Liver (tissue), 9 donors: ENCODE results near the gene EXO1. TPM values are rescaled to one million over a fixed set of nuclear protein-coding genes. Genes with fewer than 3 reads are reported as not detected.

Experiments used
- DNase-seq: peaks from one replicate; pipeline ENCODE4 v3.0.0-alpha.2; 2017; ENCODE audit warnings: low spot score
- H3K27ac ChIP-seq, 2 donors: one replicate each; pipeline ENCODE4 v1.7.0; 2013; ENCODE audit warnings: inconsistent platforms in 2 of 2, low read length in 2 of 2, control low read depth in 1 of 2, low read depth in 1 of 2, mild to moderate bottlenecking in 1 of 2
- H3K27me3 ChIP-seq, 4 donors: one replicate each; pipeline versions ENCODE4 v1.6.1 to v1.7.0; 2013; ENCODE audit warnings: low read length in 3 of 4, inconsistent platforms in 1 of 4, mild to moderate bottlenecking in 1 of 4, moderate library complexity in 1 of 4; ENCODE audit not compliant: control insufficient read depth in 4 of 4, insufficient read depth in 4 of 4
- H3K36me3 ChIP-seq, 4 donors: one replicate each; pipeline versions ENCODE4 v1.6.1 to v1.7.0; 2013; ENCODE audit warnings: low read length in 3 of 4, mild to moderate bottlenecking in 3 of 4, low read depth in 1 of 4, moderate library complexity in 1 of 4; ENCODE audit not compliant: control insufficient read depth in 4 of 4, insufficient read depth in 3 of 4
- H3K4me1 ChIP-seq, 4 donors: one replicate each; pipeline versions ENCODE4 v1.6.1 to v1.7.0; 2013; ENCODE audit warnings: low read length in 3 of 4, mild to moderate bottlenecking in 3 of 4, moderate library complexity in 1 of 4; ENCODE audit not compliant: control insufficient read depth in 4 of 4, insufficient read depth in 4 of 4
- H3K4me3 ChIP-seq, 3 donors: one replicate each; pipeline versions ENCODE4 v1.6.1 to v1.7.0; 2013; ENCODE audit warnings: low read length in 3 of 3, control low read depth in 1 of 3, low read depth in 1 of 3, mild to moderate bottlenecking in 1 of 3
- H3K9ac ChIP-seq, 2 donors: one replicate each; pipeline ENCODE4 v1.7.0; 2013; ENCODE audit warnings: low read length in 2 of 2, mild to moderate bottlenecking in 2 of 2, moderate library complexity in 2 of 2, control low read depth in 1 of 2, low read depth in 1 of 2
- H3K9me3 ChIP-seq, 4 donors: one replicate each; pipeline versions ENCODE4 v1.6.1 to v1.7.0; 2013; ENCODE audit warnings: low read length in 3 of 4; ENCODE audit not compliant: control insufficient read depth in 4 of 4
- EGR1 ChIP-seq, 2 donors: IDR thresholded peaks; 2 replicates each; pipeline ENCODE4 v1.6.1; 2016 to 2018; ENCODE audit warnings: antibody characterized with exemption in 2 of 2, low read depth in 2 of 2
- FOXA1 ChIP-seq: IDR thresholded peaks from 2 replicates; pipeline ENCODE4 v1.6.1; 2016; ENCODE audit warnings: antibody characterized with exemption
- GABPA ChIP-seq, 2 donors: IDR thresholded peaks in 1 of 2; conservative IDR thresholded peaks in 1 of 2; 2 replicates each; pipeline ENCODE4 v1.6.1; 2016; ENCODE audit warnings: antibody characterized with exemption in 2 of 2, mild to moderate bottlenecking in 1 of 2, moderate library complexity in 1 of 2
- NR2F2 ChIP-seq: IDR thresholded peaks from 2 replicates; pipeline ENCODE4 v1.6.1; 2016; ENCODE audit warnings: antibody characterized with exemption
- RAD21 ChIP-seq, 2 donors: IDR thresholded peaks; 2 replicates each; pipeline ENCODE4 v1.6.1; 2016; ENCODE audit warnings: antibody characterized with exemption in 2 of 2, mild to moderate bottlenecking in 2 of 2
- REST ChIP-seq: IDR thresholded peaks from 2 replicates; pipeline ENCODE4 v1.6.1; 2016; ENCODE audit warnings: antibody characterized with exemption, mild to moderate bottlenecking
- RXRA ChIP-seq, 2 donors: IDR thresholded peaks; 2 replicates each; pipeline ENCODE4 v1.6.1; 2017 to 2018; ENCODE audit warnings: antibody characterized with exemption in 2 of 2, mild to moderate bottlenecking in 1 of 2
- TAF1 ChIP-seq: conservative IDR thresholded peaks from 2 replicates; pipeline ENCODE4 v1.6.1; 2016; ENCODE audit warnings: antibody characterized with exemption, mild to moderate bottlenecking
- YY1 ChIP-seq: IDR thresholded peaks from 2 replicates; pipeline ENCODE4 v1.6.1; 2016; ENCODE audit warnings: antibody characterized with exemption, mild to moderate bottlenecking
- WGBS: extraction: QIAGEN DNeasy Blood & Tissue Kit; methylation state at CpG from one replicate; pipeline ENCODE4 v1.1.7; 2013; 5-methylcytosine and 5-hydroxymethylcytosine counted together
- polyA plus RNA-seq, 2 donors: library from polyadenylated mRNA; stranded (reverse) in 1 of 2; unstranded in 1 of 2; fragments of 200-250 nt in 1 of 2; fragments of >200 nt in 1 of 2; fragmentation: Nextera tagmentation in 1 of 2; extraction: Ambion mirVana in 1 of 2; gene quantifications; one replicate each; pipeline versions ENCODE4 v1.2.1 to v1.2.3, GENCODE V29; 2013 to 2015
- total RNA-seq, 2 donors: library from RNA; depleted of rRNA; stranded (reverse); fragments of >200 nt; gene quantifications; one replicate each; pipeline ENCODE4 v1.2.3, GENCODE V29; 2014
- TF ChIP-seq, protein P1 (sequence below): IDR thresholded peaks from 2 replicates; pipeline ENCODE4 v1.6.1; 2016; ENCODE audit warnings: antibody characterized with exemption
- TF ChIP-seq, protein P2 (sequence below): fragments of 150-350 bp; IDR thresholded peaks from 2 replicates; pipeline ENCODE4 v1.5.1; 2017; ENCODE audit warnings: improper control_type of control experiment, low read depth, low read length; ENCODE audit not compliant: missing input control
- TF ChIP-seq, protein P3 (sequence below): IDR thresholded peaks from 2 replicates; pipeline ENCODE4 v1.6.1; 2016; ENCODE audit warnings: antibody characterized with exemption
- donor health status: healthy.
- donor health status: healthy.
- donor health status: healthy.
- donor health status: healthy.
- donor health status: healthy.

EXO1 gene
- total and polyA plus RNA-seq, 4 donors, result 0.25 to 16.2 (median 0.48) TPM

DNA sequence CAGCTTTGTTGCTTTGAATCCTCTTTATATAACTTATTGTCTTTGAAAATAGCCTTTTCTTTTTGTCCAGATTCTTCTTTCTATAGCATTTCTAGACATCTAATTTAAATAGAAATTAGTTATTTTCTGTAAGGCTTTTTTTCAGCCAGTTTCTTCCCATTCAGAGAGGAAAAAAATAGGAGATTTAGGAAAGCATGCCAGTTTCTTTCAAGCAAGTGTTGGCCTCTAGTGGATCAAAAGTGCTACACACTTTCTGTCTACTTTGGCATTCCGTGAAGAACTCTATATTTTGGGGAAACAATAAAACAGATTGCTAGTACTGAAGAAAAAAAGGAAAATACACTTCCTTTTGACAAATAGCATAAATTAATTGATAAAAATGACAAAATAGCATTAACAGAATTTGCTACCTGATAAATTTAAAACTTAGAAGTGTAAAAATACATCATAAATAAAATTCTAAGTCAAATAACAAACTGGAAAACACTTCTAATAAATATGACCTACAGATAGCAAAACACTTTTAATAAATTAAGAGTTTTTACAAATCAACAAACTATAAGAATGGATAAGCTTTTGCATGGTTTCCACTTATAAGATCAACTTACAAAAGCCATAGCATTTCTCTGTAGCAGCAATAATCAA is 13.1 kb upstream of the EXO1 start:
- Histone ChIP-seq H3K4me1 (no peaks in the 10 kb centered on the region), H3K36me3 (no peaks in the 10 kb centered on the region), H3K4me3 (no peak overlapping the region), H3K9ac (no peak overlapping the region), H3K27me3 (no peaks in the 10 kb centered on the region), H3K27ac (no peak overlapping the region), H3K9me3 (no peaks in the 10 kb centered on the region)
- WGBS, result 1% methylated on average over 1 of the region's 1 CpG
- TF ChIP-seq, protein P1, sequence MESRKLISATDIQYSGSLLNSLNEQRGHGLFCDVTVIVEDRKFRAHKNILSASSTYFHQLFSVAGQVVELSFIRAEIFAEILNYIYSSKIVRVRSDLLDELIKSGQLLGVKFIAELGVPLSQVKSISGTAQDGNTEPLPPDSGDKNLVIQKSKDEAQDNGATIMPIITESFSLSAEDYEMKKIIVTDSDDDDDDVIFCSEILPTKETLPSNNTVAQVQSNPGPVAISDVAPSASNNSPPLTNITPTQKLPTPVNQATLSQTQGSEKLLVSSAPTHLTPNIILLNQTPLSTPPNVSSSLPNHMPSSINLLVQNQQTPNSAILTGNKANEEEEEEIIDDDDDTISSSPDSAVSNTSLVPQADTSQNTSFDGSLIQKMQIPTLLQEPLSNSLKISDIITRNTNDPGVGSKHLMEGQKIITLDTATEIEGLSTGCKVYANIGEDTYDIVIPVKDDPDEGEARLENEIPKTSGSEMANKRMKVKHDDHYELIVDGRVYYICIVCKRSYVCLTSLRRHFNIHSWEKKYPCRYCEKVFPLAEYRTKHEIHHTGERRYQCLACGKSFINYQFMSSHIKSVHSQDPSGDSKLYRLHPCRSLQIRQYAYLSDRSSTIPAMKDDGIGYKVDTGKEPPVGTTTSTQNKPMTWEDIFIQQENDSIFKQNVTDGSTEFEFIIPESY, result no peak
- TF ChIP-seq, protein P2, sequence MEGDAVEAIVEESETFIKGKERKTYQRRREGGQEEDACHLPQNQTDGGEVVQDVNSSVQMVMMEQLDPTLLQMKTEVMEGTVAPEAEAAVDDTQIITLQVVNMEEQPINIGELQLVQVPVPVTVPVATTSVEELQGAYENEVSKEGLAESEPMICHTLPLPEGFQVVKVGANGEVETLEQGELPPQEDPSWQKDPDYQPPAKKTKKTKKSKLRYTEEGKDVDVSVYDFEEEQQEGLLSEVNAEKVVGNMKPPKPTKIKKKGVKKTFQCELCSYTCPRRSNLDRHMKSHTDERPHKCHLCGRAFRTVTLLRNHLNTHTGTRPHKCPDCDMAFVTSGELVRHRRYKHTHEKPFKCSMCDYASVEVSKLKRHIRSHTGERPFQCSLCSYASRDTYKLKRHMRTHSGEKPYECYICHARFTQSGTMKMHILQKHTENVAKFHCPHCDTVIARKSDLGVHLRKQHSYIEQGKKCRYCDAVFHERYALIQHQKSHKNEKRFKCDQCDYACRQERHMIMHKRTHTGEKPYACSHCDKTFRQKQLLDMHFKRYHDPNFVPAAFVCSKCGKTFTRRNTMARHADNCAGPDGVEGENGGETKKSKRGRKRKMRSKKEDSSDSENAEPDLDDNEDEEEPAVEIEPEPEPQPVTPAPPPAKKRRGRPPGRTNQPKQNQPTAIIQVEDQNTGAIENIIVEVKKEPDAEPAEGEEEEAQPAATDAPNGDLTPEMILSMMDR, result peak; percentile 64
- peak; percentile 88 to 89 for TF ChIP-seq RAD21 (IDR thresholded peaks at IDR 0.05)
- DNase-seq, result no peak

- DNase-seq, result no peak
- no peak overlapping the region for H3K4me3 ChIP-seq
- H3K27me3 ChIP-seq, result no peaks in the 10 kb centered on the region
- no peaks in the 10 kb centered on the region for H3K4me1 ChIP-seq
- no peak for TF ChIP-seq TAF1
- TF ChIP-seq NR2F2, result no peak
- 93% methylated on average over 2 of the region's 2 CpGs for WGBS
- H3K27ac ChIP-seq, result no peak overlapping the region
- no peaks in the 10 kb centered on the region for H3K36me3 ChIP-seq
- no peaks in the 10 kb centered on the region for H3K9me3 ChIP-seq
- no peak overlapping the region for H3K9ac ChIP-seq
Measured at GRCh38 chr1:241836941-241837340, 11.1 kb upstream of the EXO1 start.

GRCh38 chr1:241837416-241837815 is 10.6 kb upstream of the EXO1 start:
- Histone ChIP-seq H3K4me1 (no peaks in the 10 kb centered on the region), H3K9me3 (no peaks in the 10 kb centered on the region), H3K4me3 (no peak overlapping the region), H3K27ac (no peak overlapping the region), H3K27me3 (no peaks in the 10 kb centered on the region), H3K36me3 (no peaks in the 10 kb centered on the region), H3K9ac (no peak overlapping the region)
- TF ChIP-seq GABPA (IDR thresholded peaks at IDR 0.05 in 1 of 2, conservative IDR thresholded peaks at IDR 0.05 in 1 of 2) (no peak), RXRA (IDR thresholded peaks at IDR 0.05) (no peak)
- DNase-seq, result no peak
- 86% methylated on average over 5 of the region's 5 CpGs for WGBS

GRCh38 chr1:241837901-241838300 is 10.1 kb upstream of the EXO1 start:
- Histone ChIP-seq H3K36me3 (no peaks in the 10 kb centered on the region), H3K9ac (no peak overlapping the region), H3K27me3 (no peaks in the 10 kb centered on the region), H3K4me3 (no peak overlapping the region), H3K4me1 (no peaks in the 10 kb centered on the region), H3K27ac (no peak overlapping the region), H3K9me3 (no peaks in the 10 kb centered on the region)
- DNase-seq, result no peak
- 92% methylated on average over 4 of the region's 4 CpGs for WGBS
- no peak for TF ChIP-seq FOXA1
- TF ChIP-seq, protein P2, result no peak
- TF ChIP-seq TAF1, result no peak
- no peak for TF ChIP-seq NR2F2
- no peak for TF ChIP-seq REST
- no peak for TF ChIP-seq RXRA (IDR thresholded peaks at IDR 0.05)
- TF ChIP-seq, protein P3, sequence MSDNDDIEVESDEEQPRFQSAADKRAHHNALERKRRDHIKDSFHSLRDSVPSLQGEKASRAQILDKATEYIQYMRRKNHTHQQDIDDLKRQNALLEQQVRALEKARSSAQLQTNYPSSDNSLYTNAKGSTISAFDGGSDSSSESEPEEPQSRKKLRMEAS, result no peak
- TF ChIP-seq EGR1 (IDR thresholded peaks at IDR 0.05; ENCODE audit: low read depth in 2 of 2), result no peak
- TF ChIP-seq YY1, result no peak
